H1 (cell line): ENCODE measurements around the gene ING4. TPM values are rescaled to one million over a fixed set of nuclear protein-coding genes. Genes with fewer than 3 reads are reported as not detected.

Experiments used
- CTCF ChIA-PET: fragments of 300-600 bp; sonication (Branson Sonifier 250); formaldehyde crosslinking; loops from one replicate; lab custom pipeline; 2021; ENCODE audit not compliant: partially characterized antibody; lab: Charles Lee
- POLR2A ChIA-PET: fragments of 300-600 bp; sonication (Branson Sonifier 250); formaldehyde crosslinking; loops from one replicate; lab custom pipeline; 2021; ENCODE audit warnings: inconsistent platforms; ENCODE audit not compliant: partially characterized antibody; lab: Charles Lee
- DNase-seq, 2 experiments: peaks; one replicate each; pipeline versions ENCODE4 v3.0.0 to v3.0.0-alpha.2; 2010 to 2022; ENCODE audit warnings: low spot score in 2 of 2, low read depth in 1 of 2, mixed read lengths in 1 of 2
- FAIRE-seq: peaks from 2 replicates; lab custom pipeline; 2011; peaks lifted over from hg19 to GRCh38; lab: Jason Lieb, UNC
- H2AFZ ChIP-seq: 2 replicates; pipeline ENCODE4 v1.8.1; 2012; ENCODE audit warnings: low read length, inconsistent platforms
- H2AK5ac ChIP-seq: 2 replicates; pipeline ENCODE4 v1.6.1; 2013; ENCODE audit warnings: low read depth, low read length
- H2BK120ac ChIP-seq: replicated peaks from 2 replicates; pipeline ENCODE3; 2013; ENCODE audit warnings: low read depth, low read length, inconsistent platforms
- H2BK12ac ChIP-seq: 2 replicates; pipeline ENCODE4 v1.6.1; 2013; ENCODE audit warnings: low read depth, low read length
- H2BK15ac ChIP-seq: 2 replicates; pipeline ENCODE4 v1.6.1; 2013; ENCODE audit warnings: low read length
- H2BK20ac ChIP-seq: 2 replicates; pipeline ENCODE4 v1.6.1; 2013; ENCODE audit warnings: low read length
- H2BK5ac ChIP-seq: 2 replicates; pipeline ENCODE4 v1.6.1; 2013; ENCODE audit warnings: low read depth, low read length
- H3K14ac ChIP-seq: 2 replicates; pipeline ENCODE4 v1.6.1; 2013; ENCODE audit warnings: inconsistent platforms; ENCODE audit not compliant: insufficient read length
- H3K18ac ChIP-seq: 2 replicates; pipeline ENCODE4 v1.6.1; 2013; ENCODE audit warnings: low read length; ENCODE audit errors: extremely low read depth
- H3K23ac ChIP-seq: 2 replicates; pipeline ENCODE4 v1.6.1; 2013; ENCODE audit warnings: inconsistent platforms; ENCODE audit not compliant: insufficient read length
- H3K23me2 ChIP-seq: 2 replicates; pipeline ENCODE4 v1.6.1; 2013; ENCODE audit warnings: low read depth, low read length
- H3K27ac ChIP-seq: 2 replicates; pipeline ENCODE4 v1.6.1; 2011; ENCODE audit warnings: low read depth, low read length, inconsistent platforms
- H3K27me3 ChIP-seq, 4 experiments: replicated peaks in 1 of 4; 1 replicate in 1 of 4; 2 replicates in 3 of 4; pipeline versions ENCODE4 v1.6.1 to v1.8.1; 2011 to 2013; ENCODE audit warnings: low read length in 3 of 4, mild to moderate bottlenecking in 3 of 4, inconsistent platforms in 2 of 4, mixed read lengths in 2 of 4, moderate library complexity in 1 of 4; ENCODE audit not compliant: control insufficient read depth in 3 of 4, insufficient read depth in 3 of 4; ENCODE audit errors: extremely low read depth in 1 of 4
- H3K36me3 ChIP-seq, 4 experiments: 2 replicates each; pipeline versions ENCODE4 v1.6.1 to v1.8.1; 2011 to 2013; ENCODE audit warnings: mild to moderate bottlenecking in 4 of 4, low read length in 3 of 4, moderate library complexity in 2 of 4, control low read depth in 1 of 4, inconsistent platforms in 1 of 4; ENCODE audit not compliant: insufficient read depth in 4 of 4, control insufficient read depth in 2 of 4
- H3K4ac ChIP-seq: replicated peaks from 2 replicates; pipeline ENCODE3; 2013; ENCODE audit warnings: low read length, low read depth, mixed read lengths, inconsistent platforms; ENCODE audit not compliant: insufficient read length
- H3K4me1 ChIP-seq, 4 experiments: replicated peaks in 1 of 4; 1 replicate in 1 of 4; 2 replicates in 3 of 4; pipeline versions ENCODE4 v1.6.1 to v1.8.1; 2011 to 2013; ENCODE audit warnings: low read length in 3 of 4, inconsistent platforms in 2 of 4, mixed read lengths in 1 of 4; ENCODE audit not compliant: insufficient read depth in 4 of 4, control insufficient read depth in 3 of 4
- H3K4me2 ChIP-seq, 2 experiments: 2 replicates each; pipeline versions ENCODE4 v1.6.1 to v1.8.1; 2011 to 2013; ENCODE audit warnings: low read depth in 2 of 2, low read length in 2 of 2, control low read depth in 1 of 2, inconsistent platforms in 1 of 2, mild to moderate bottlenecking in 1 of 2; ENCODE audit not compliant: insufficient read depth in 1 of 2
- H3K4me3 ChIP-seq, 4 experiments: fragments of 200-600, 300-600 bp in 1 of 4; sonication (generic), shearing (Covaris generic), sonication (Bioruptor Twin) in 1 of 4; 2 replicates each; pipeline versions ENCODE4 v1.5.1 to v1.8.1; 2011 to 2016; ENCODE audit warnings: low read length in 4 of 4, low read depth in 3 of 4, control low read depth in 2 of 4, inconsistent platforms in 2 of 4, mild to moderate bottlenecking in 2 of 4, mixed read lengths in 1 of 4, moderate library complexity in 1 of 4; ENCODE audit not compliant: insufficient read depth in 2 of 4; ENCODE audit errors: extremely low read depth in 1 of 4
- H3K56ac ChIP-seq: replicated peaks from 2 replicates; pipeline ENCODE3; 2013; ENCODE audit warnings: low read depth, mild to moderate bottlenecking, mixed read lengths, low read length, inconsistent platforms; ENCODE audit not compliant: insufficient read length
- H3K79me1 ChIP-seq: 2 replicates; pipeline ENCODE4 v1.6.1; 2013; ENCODE audit warnings: low read depth, low read length, control low read depth
- H3K79me2 ChIP-seq, 2 experiments: 2 replicates each; pipeline versions ENCODE4 v1.6.1 to v1.8.1; 2012 to 2013; ENCODE audit warnings: low read length in 2 of 2, mild to moderate bottlenecking in 2 of 2, inconsistent platforms in 1 of 2; ENCODE audit not compliant: insufficient read depth in 2 of 2, control insufficient read depth in 1 of 2
- H3K9ac ChIP-seq, 4 experiments: replicated peaks in 1 of 4; 1 replicate in 1 of 4; 2 replicates in 3 of 4; pipeline versions ENCODE4 v1.6.1 to v1.8.1; 2011 to 2013; ENCODE audit warnings: low read depth in 3 of 4, low read length in 3 of 4, control low read depth in 2 of 4, mild to moderate bottlenecking in 2 of 4, moderate library complexity in 2 of 4, inconsistent platforms in 1 of 4; ENCODE audit errors: extremely low read depth in 1 of 4
- H3K9me3 ChIP-seq, 2 experiments: 2 replicates each; pipeline versions ENCODE4 v1.6.1 to v1.8.1; 2012 to 2013; ENCODE audit warnings: mild to moderate bottlenecking in 2 of 2, moderate library complexity in 2 of 2, control low read depth in 1 of 2, inconsistent platforms in 1 of 2, low read depth in 1 of 2, low read length in 1 of 2, mixed read lengths in 1 of 2; ENCODE audit not compliant: insufficient read depth in 2 of 2
- H4K20me1 ChIP-seq, 2 experiments: replicated peaks in 1 of 2; 2 replicates each; pipeline versions ENCODE3 to v1.8.1; 2011 to 2013; ENCODE audit warnings: inconsistent platforms in 2 of 2, low read length in 2 of 2, mild to moderate bottlenecking in 1 of 2; ENCODE audit not compliant: insufficient read depth in 2 of 2, control insufficient read depth in 1 of 2
- H4K5ac ChIP-seq: 2 replicates; pipeline ENCODE4 v1.6.1; 2013; ENCODE audit warnings: low read length, low read depth, mixed read lengths, inconsistent platforms; ENCODE audit not compliant: insufficient read length
- H4K8ac ChIP-seq: 2 replicates; pipeline ENCODE4 v1.8.0; 2013; ENCODE audit warnings: mild to moderate bottlenecking, moderate library complexity, low read length, inconsistent platforms; ENCODE audit not compliant: insufficient read depth; ENCODE audit errors: extremely low read depth
- H4K91ac ChIP-seq: replicated peaks from 2 replicates; pipeline ENCODE3; 2013; ENCODE audit warnings: low read length, mixed read lengths, inconsistent platforms; ENCODE audit not compliant: insufficient read length
- POLR2A ChIP-seq, 2 experiments: IDR thresholded peaks; 1 replicate in 1 of 2; 2 replicates in 1 of 2; pipeline ENCODE4 v1.6.1; 2011; ENCODE audit warnings: low read depth in 2 of 2, low read length in 2 of 2, mild to moderate bottlenecking in 2 of 2; ENCODE audit errors: control extremely low read depth in 1 of 2
- WGBS, 2 experiments: shearing (Covaris generic) in 1 of 2; methylation state at CpG; one replicate each; pipeline versions ENCODE4 v1.1.6 to v1.1.7; 2013 to 2015; ENCODE audit warnings: low lambda C conversion rate in 2 of 2, mixed read lengths in 2 of 2, inconsistent platforms in 1 of 2, low coverage in 1 of 2, missing lambda C conversion rate in 1 of 2; ENCODE audit not compliant: insufficient replicate concordance in 2 of 2, insufficient coverage in 1 of 2, insufficient read length in 1 of 2; ENCODE audit errors: extremely low coverage in 1 of 2, missing lambda C conversion rate in 1 of 2; 5-methylcytosine and 5-hydroxymethylcytosine counted together
- polyA plus RNA-seq, 7 experiments: library from polyadenylated mRNA; depleted of rRNA in 3 of 7; stranded (reverse) in 5 of 7; unstranded in 2 of 7; fragments of >200 nt in 5 of 7; fragments of 200-250 nt in 2 of 7; gene quantifications; 1 replicate in 5 of 7; 2 replicates in 1 of 7; 4 replicates in 1 of 7; pipeline versions ENCODE4 v1.2.1 to v1.2.3, GENCODE V29; 2011 to 2013; ENCODE audit warnings: missing spikeins in 2 of 7, mixed read lengths in 2 of 7
- total RNA-seq: library from RNA; stranded (reverse); fragmentation: NEBNext Ultra II Directional; extraction: Animal tissue kit (Norgen Biotek cat#: 25700); gene quantifications from 2 replicates; pipeline ENCODE4 v1.2.1, GENCODE V29; 2021

Gene ING4
- total and polyA plus RNA-seq, 2 of the 8 experiments (the other 6 are each of a cell fraction or from before 2014, with no cell fraction given), result 22.9 to 28.6 TPM

DNA sequence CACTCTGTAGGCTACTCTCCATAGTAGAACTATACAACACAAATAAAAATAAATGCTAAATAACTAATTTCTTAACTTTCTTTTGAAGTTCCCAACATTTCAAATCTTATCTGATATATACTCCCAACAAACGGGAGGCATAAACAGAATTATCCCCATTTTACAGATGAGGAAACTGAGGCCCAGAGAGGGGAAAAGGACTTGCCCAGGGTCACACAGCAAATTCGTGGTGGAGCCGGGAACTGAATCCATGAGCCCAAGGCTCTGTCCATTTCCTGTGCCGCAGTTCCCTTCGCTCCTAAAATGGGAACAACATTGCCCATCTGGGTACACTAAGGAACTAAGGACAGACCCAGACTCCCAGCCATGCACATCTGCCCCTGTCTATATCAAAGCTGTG is 14.0 kb upstream of the ING4 start:
- peaks cover 2 to 6% of the 10 kb centered on the region in 2 experiments for H4K20me1 ChIP-seq
- H3K56ac ChIP-seq, result no peak overlapping the region
- no peak overlapping the region for H3K4ac ChIP-seq
- H3K18ac ChIP-seq, result no peak overlapping the region
- H3K9ac ChIP-seq, result no peak overlapping the region
- FAIRE-seq, result no peak
- POLR2A ChIA-PET, result interaction anchor here (0.7 kb wide), 1 partner anchor 377 kb away, joined by 3 read pairs; no protein-coding TSS in a partner anchor
- CTCF ChIA-PET, result interaction anchor here (1.3 to 9.3 kb wide), 2 partner anchors 8 to 57 kb away, joined by 3 to 125 read pairs; no protein-coding TSS in a partner anchor
- no peak overlapping the region for H2BK20ac ChIP-seq
- no peak overlapping the region for H3K14ac ChIP-seq
- DNase-seq, result no peak
- H3K79me2 ChIP-seq, result peaks cover 0 to 28% of the 10 kb centered on the region in 2 experiments; a peak in 2 of 4 replicates
- no peak overlapping the region for H2BK5ac ChIP-seq
- H3K9me3 ChIP-seq, result no peaks in the 10 kb centered on the region
- no peaks in the 10 kb centered on the region for H3K27me3 ChIP-seq
- no peak overlapping the region for H2BK15ac ChIP-seq
- H2AK5ac ChIP-seq, result no peak overlapping the region
- H3K4me1 ChIP-seq, result no peaks in the 10 kb centered on the region
- 98% methylated on average over 5 of the region's 5 CpGs; no CpG with 5 or more reads in 1 of the 2 experiments for WGBS, 2 experiments
- no peak overlapping the region for H3K27ac ChIP-seq
- peaks cover 3% of the 10 kb centered on the region; the same call in 1 of the 2 replicates for H3K79me1 ChIP-seq
- no peak overlapping the region for H2BK12ac ChIP-seq
- no peak overlapping the region for H4K5ac ChIP-seq
- H4K8ac ChIP-seq, result no peak overlapping the region; the same call in 1 of the 2 replicates
- H3K23ac ChIP-seq, result no peak overlapping the region
- H2BK120ac ChIP-seq, result no peak overlapping the region
- H3K23me2 ChIP-seq, result no peaks in the 10 kb centered on the region
- H2AFZ ChIP-seq, result no peak overlapping the region
- H3K4me2 ChIP-seq, result no peak overlapping the region
- H4K91ac ChIP-seq, result no peak overlapping the region
- peaks cover 15 to 61% (median 49%) of the 10 kb centered on the region in 4 experiments for H3K36me3 ChIP-seq
- no peak overlapping the region for H3K4me3 ChIP-seq
- no peak for TF ChIP-seq POLR2A (IDR thresholded peaks at IDR 0.05; ENCODE audit: control extremely low read depth in 1 of 2, low read depth in 2 of 2, low read length in 2 of 2)
